Mesenchymal stem cell (in vitro differentiated cells and primary cell): ENCODE results near the gene PRDM7.

Experiments
- DNase-seq: peaks from one replicate; pipeline ENCODE4 v3.0.0-alpha.2; 2013
- H2AFZ ChIP-seq: one replicate; pipeline ENCODE4 v1.6.1; 2013; ENCODE audit warnings: low read depth, mild to moderate bottlenecking, control low read depth, inconsistent platforms, low read length, moderate library complexity
- H2AK5ac ChIP-seq: 2 replicates; pipeline ENCODE4 v1.6.1; 2013; ENCODE audit warnings: low read length, moderate library complexity, mild to moderate bottlenecking, inconsistent platforms; ENCODE audit not compliant: severe bottlenecking
- H2BK120ac ChIP-seq: one replicate; pipeline ENCODE4 v1.6.1; 2013; ENCODE audit warnings: low read depth, mild to moderate bottlenecking, inconsistent platforms, low read length, moderate library complexity
- H2BK12ac ChIP-seq, 2 experiments: one replicate each; pipeline ENCODE4 v1.6.1; 2013; ENCODE audit warnings: inconsistent platforms in 2 of 2, low read length in 2 of 2, mild to moderate bottlenecking in 2 of 2, moderate library complexity in 2 of 2, control low read depth in 1 of 2
- H2BK15ac ChIP-seq: one replicate; pipeline ENCODE4 v1.6.1; 2013; ENCODE audit warnings: mild to moderate bottlenecking, low read depth, inconsistent platforms; ENCODE audit not compliant: poor library complexity, severe bottlenecking
- H2BK5ac ChIP-seq: 2 replicates; pipeline ENCODE4 v1.6.1; 2013; ENCODE audit warnings: low read depth, mild to moderate bottlenecking, low read length, control low read depth, inconsistent platforms; ENCODE audit not compliant: poor library complexity, severe bottlenecking
- H3K14ac ChIP-seq, 2 experiments: one replicate each; pipeline ENCODE4 v1.6.1; 2013; ENCODE audit warnings: inconsistent platforms in 2 of 2, low read length in 2 of 2, control low read depth in 1 of 2, mild to moderate bottlenecking in 1 of 2, moderate library complexity in 1 of 2
- H3K18ac ChIP-seq, 2 experiments: one replicate each; pipeline ENCODE4 v1.6.1; 2013; ENCODE audit warnings: inconsistent platforms in 2 of 2, low read length in 2 of 2, control low read depth in 1 of 2, low read depth in 1 of 2, mild to moderate bottlenecking in 1 of 2
- H3K23ac ChIP-seq, 2 experiments: one replicate each; pipeline ENCODE4 v1.6.1; 2013; ENCODE audit warnings: inconsistent platforms in 2 of 2, low read length in 2 of 2, mild to moderate bottlenecking in 2 of 2, moderate library complexity in 2 of 2, control low read depth in 1 of 2
- H3K27ac ChIP-seq: 2 replicates; pipeline ENCODE4 v1.5.1; 2013; ENCODE audit warnings: mild to moderate bottlenecking, moderate library complexity, low read length, control low read depth, inconsistent platforms; ENCODE audit not compliant: poor library complexity, severe bottlenecking
- H3K27me3 ChIP-seq, 2 experiments: 2 replicates each; pipeline versions ENCODE4 v1.6.1 to v1.7.0; 2013; ENCODE audit warnings: low read length in 2 of 2, mild to moderate bottlenecking in 2 of 2, moderate library complexity in 2 of 2, control low read depth in 1 of 2, inconsistent platforms in 1 of 2; ENCODE audit not compliant: control insufficient read depth in 1 of 2, insufficient read depth in 1 of 2
- H3K36me3 ChIP-seq, 2 experiments: 2 replicates each; pipeline versions ENCODE4 v1.6.1 to v1.7.0; 2013; ENCODE audit warnings: low read length in 2 of 2, control low read depth in 1 of 2, inconsistent platforms in 1 of 2, low read depth in 1 of 2, mild to moderate bottlenecking in 1 of 2; ENCODE audit not compliant: insufficient read depth in 2 of 2, control insufficient read depth in 1 of 2
- H3K4ac ChIP-seq, 2 experiments: one replicate each; pipeline ENCODE4 v1.6.1; 2013; ENCODE audit warnings: inconsistent platforms in 2 of 2, low read length in 2 of 2, mild to moderate bottlenecking in 2 of 2, moderate library complexity in 2 of 2, control low read depth in 1 of 2, low read depth in 1 of 2
- H3K4me1 ChIP-seq: 2 replicates; pipeline ENCODE4 v1.6.1; 2013; ENCODE audit warnings: low read depth, low read length, control low read depth; ENCODE audit not compliant: control insufficient read depth, insufficient read depth
- H3K4me2 ChIP-seq: 2 replicates; pipeline ENCODE4 v1.6.1; 2013; ENCODE audit warnings: low read length, mild to moderate bottlenecking, inconsistent platforms; ENCODE audit not compliant: poor library complexity, severe bottlenecking
- H3K4me3 ChIP-seq, 2 experiments: 2 replicates each; pipeline versions ENCODE4 v1.5.1 to v1.7.0; 2013; ENCODE audit warnings: low read length in 2 of 2, mild to moderate bottlenecking in 2 of 2, control low read depth in 1 of 2, low read depth in 1 of 2; ENCODE audit not compliant: insufficient read depth in 1 of 2
- H3K79me1 ChIP-seq: replicated peaks from 2 replicates; pipeline ENCODE4 v1.6.1; 2013; ENCODE audit warnings: mild to moderate bottlenecking, control low read depth, low read length, inconsistent platforms; ENCODE audit not compliant: poor library complexity, severe bottlenecking
- H3K9ac ChIP-seq: 2 replicates; pipeline ENCODE4 v1.7.0; 2013; ENCODE audit warnings: mild to moderate bottlenecking, low read length, moderate library complexity
- H3K9me3 ChIP-seq: 2 replicates; pipeline ENCODE4 v1.7.0; 2013; ENCODE audit warnings: mild to moderate bottlenecking, low read length; ENCODE audit not compliant: control insufficient read depth
- H4K8ac ChIP-seq: one replicate; pipeline ENCODE4 v1.6.1; 2013; ENCODE audit warnings: inconsistent platforms, mild to moderate bottlenecking, low read length, moderate library complexity
- H4K91ac ChIP-seq: one replicate; pipeline ENCODE4 v1.6.1; 2013; ENCODE audit warnings: mild to moderate bottlenecking, low read length, inconsistent platforms
- WGBS: methylation state at CpG from one replicate; pipeline ENCODE4 v1.1.7; 2013; ENCODE audit warnings: mixed read lengths; 5-methylcytosine and 5-hydroxymethylcytosine counted together

The PRDM7 gene

GRCh38 chr16:90040152-90041023 is 36.7 kb downstream of the PRDM7 start:
- Histone ChIP-seq H3K79me1 (no peaks in the 10 kb centered on the region), H4K8ac (no peak overlapping the region), H3K36me3 (peaks cover 67 to 79% of the 10 kb centered on the region in 2 experiments), H3K4me3 (no peak overlapping the region), H4K91ac (no peak overlapping the region), H3K4me2 (no peak overlapping the region), H3K9me3 (no peaks in the 10 kb centered on the region), H3K4me1 (peaks cover 15% of the 10 kb centered on the region), H2BK15ac (no peak overlapping the region), H3K27ac (no peak overlapping the region), H2BK5ac (no peak overlapping the region), H3K23ac (no peak overlapping the region), H3K4ac (no peak overlapping the region), H3K9ac (no peak overlapping the region), H3K18ac (no peak overlapping the region), H2BK12ac (no peak overlapping the region), H2AFZ (no peak overlapping the region), H3K14ac (no peak overlapping the region), H2BK120ac (no peak overlapping the region), H2AK5ac (no peak overlapping the region), H3K27me3 (no peaks in the 10 kb centered on the region)
- no peak for DNase-seq
- WGBS, result 96% methylated on average over 28 of the region's 29 CpGs

- Histone ChIP-seq H3K4me2 (no peak overlapping the region), H2BK12ac (no peak overlapping the region), H3K27ac (no peak overlapping the region), H2BK15ac (no peak overlapping the region), H2AK5ac (no peak overlapping the region), H3K4me3 (no peak overlapping the region), H4K91ac (no peak overlapping the region), H3K23ac (no peak overlapping the region), H2BK5ac (no peak overlapping the region), H4K8ac (no peak overlapping the region), H3K36me3 (peaks cover 65 to 67% of the 10 kb centered on the region in 2 experiments), H3K9ac (no peak overlapping the region), H3K4ac (no peak overlapping the region), H3K4me1 (peaks cover 11% of the 10 kb centered on the region), H3K27me3 (no peaks in the 10 kb centered on the region), H3K79me1 (no peaks in the 10 kb centered on the region), H2AFZ (no peak overlapping the region), H3K18ac (no peak overlapping the region), H2BK120ac (no peak overlapping the region), H3K14ac (no peak overlapping the region), H3K9me3 (no peaks in the 10 kb centered on the region)
- 86% methylated on average over 12 of the region's 12 CpGs for WGBS
- DNase-seq, result no peak
Observed at GRCh38 chr16:90037276-90037675, 39.9 kb downstream of the PRDM7 start.

GRCh38 chr16:90035902-90036301 is 41.2 kb downstream of the PRDM7 start:
- H4K8ac ChIP-seq, result no peak overlapping the region
- no peak overlapping the region for H3K14ac ChIP-seq
- H3K4me1 ChIP-seq, result peaks cover 14% of the 10 kb centered on the region
- H3K27me3 ChIP-seq, result no peaks in the 10 kb centered on the region
- no peaks in the 10 kb centered on the region for H3K9me3 ChIP-seq
- H3K27ac ChIP-seq, result peak overlapping the region; percentile 50
- no peak overlapping the region for H2BK12ac ChIP-seq
- H3K4ac ChIP-seq, result no peak overlapping the region
- no peak overlapping the region for H2BK15ac ChIP-seq
- WGBS, result 90% methylated on average over 5 of the region's 5 CpGs
- no peak overlapping the region for H3K4me3 ChIP-seq
- no peaks in the 10 kb centered on the region for H3K79me1 ChIP-seq
- peaks cover 68 to 75% of the 10 kb centered on the region in 2 experiments for H3K36me3 ChIP-seq
- H2BK5ac ChIP-seq, result no peak overlapping the region
- no peak overlapping the region for H3K23ac ChIP-seq
- no peak overlapping the region for H2AFZ ChIP-seq
- H3K4me2 ChIP-seq, result no peak overlapping the region
- no peak for DNase-seq
- peak overlapping the region; percentile 21 for H2AK5ac ChIP-seq
- H3K9ac ChIP-seq, result no peak overlapping the region
- H3K18ac ChIP-seq, result no peak overlapping the region
- no peak overlapping the region for H2BK120ac ChIP-seq
- no peak overlapping the region for H4K91ac ChIP-seq

- H4K91ac ChIP-seq, result no peak overlapping the region
- H3K14ac ChIP-seq, result no peak overlapping the region
- no peak overlapping the region for H3K18ac ChIP-seq
- no peak overlapping the region for H3K23ac ChIP-seq
- H3K27me3 ChIP-seq, result no peaks in the 10 kb centered on the region
- H3K27ac ChIP-seq, result no peak overlapping the region
- no peak overlapping the region for H4K8ac ChIP-seq
- H3K9ac ChIP-seq, result no peak overlapping the region
- no peak overlapping the region for H2BK120ac ChIP-seq
- H3K4me2 ChIP-seq, result no peak overlapping the region
- H2BK15ac ChIP-seq, result no peak overlapping the region
- WGBS, result 100% methylated on average over 5 of the region's 8 CpGs
- H3K79me1 ChIP-seq, result peaks cover 2% of the 10 kb centered on the region
- no peak overlapping the region for H2BK5ac ChIP-seq
- H2AFZ ChIP-seq, result no peak overlapping the region
- H3K4ac ChIP-seq, result no peak overlapping the region
- DNase-seq, result no peak
- H3K4me1 ChIP-seq, result peaks cover 14% of the 10 kb centered on the region
- H2AK5ac ChIP-seq, result no peak overlapping the region
- H3K4me3 ChIP-seq, result no peak overlapping the region
- H3K9me3 ChIP-seq, result no peaks in the 10 kb centered on the region
- H3K36me3 ChIP-seq, result peaks cover 54 to 62% of the 10 kb centered on the region in 2 experiments
- no peak overlapping the region for H2BK12ac ChIP-seq
Observed at GRCh38 chr16:90034504-90034903, 42.6 kb downstream of the PRDM7 start.
